Subcutaneous abdominal adipose tissue (tissue), 5 donors: ENCODE results near the gene ANKRD29.

ENCODE experiments used
- H3K27ac ChIP-seq: one replicate; pipeline ENCODE4 v1.7.0; 2013; ENCODE audit warnings: low read depth, mild to moderate bottlenecking, inconsistent platforms, low read length, moderate library complexity
- H3K27me3 ChIP-seq, 5 donors: one replicate each; pipeline ENCODE4 v1.7.0; 2013; ENCODE audit warnings: low read length in 5 of 5, inconsistent platforms in 1 of 5; ENCODE audit not compliant: control insufficient read depth in 5 of 5, insufficient read depth in 4 of 5
- H3K36me3 ChIP-seq, 5 donors: one replicate each; pipeline ENCODE4 v1.7.0; 2013; ENCODE audit warnings: low read length in 5 of 5; ENCODE audit not compliant: control insufficient read depth in 5 of 5, insufficient read depth in 5 of 5
- H3K4me1 ChIP-seq, 5 donors: one replicate each; pipeline ENCODE4 v1.7.0; 2013; ENCODE audit warnings: low read length in 5 of 5, mild to moderate bottlenecking in 3 of 5, moderate library complexity in 1 of 5; ENCODE audit not compliant: control insufficient read depth in 5 of 5, insufficient read depth in 5 of 5
- H3K4me3 ChIP-seq, 5 donors: one replicate each; pipeline ENCODE4 v1.7.0; 2013; ENCODE audit warnings: low read length in 5 of 5, low read depth in 1 of 5
- H3K9ac ChIP-seq, 5 donors: one replicate each; pipeline ENCODE4 v1.7.0; 2013; ENCODE audit warnings: low read length in 5 of 5, mild to moderate bottlenecking in 4 of 5, moderate library complexity in 3 of 5
- H3K9me3 ChIP-seq, 5 donors: one replicate each; pipeline ENCODE4 v1.7.0; 2013; ENCODE audit warnings: low read length in 5 of 5; ENCODE audit not compliant: control insufficient read depth in 5 of 5
- donor health status: healthy.
- donor health status: healthy.
- donor health status: healthy.
- donor health status: healthy.
- donor health status: healthy.

Gene ANKRD29

GRCh38 chr18:23553887-23554286 lies 108.8 kb downstream of the ANKRD29 start:
- no peak overlapping the region for H3K4me3 ChIP-seq
- no peak overlapping the region for H3K9ac ChIP-seq
- peaks cover 0 to 17% (median 13%) of the 10 kb centered on the region in 5 donors for H3K4me1 ChIP-seq
- peak overlapping the region; percentile 20 for H3K27ac ChIP-seq
- peaks cover 22 to 89% (median 68%) of the 10 kb centered on the region in 5 donors for H3K36me3 ChIP-seq
- H3K9me3 ChIP-seq, result no peaks in the 10 kb centered on the region
- H3K27me3 ChIP-seq, result no peaks in the 10 kb centered on the region

GRCh38 chr18:23552505-23552904 lies 110.2 kb downstream of the ANKRD29 start:
- peaks cover 14 to 86% (median 69%) of the 10 kb centered on the region in 5 donors for H3K36me3 ChIP-seq
- no peak overlapping the region for H3K9ac ChIP-seq
- H3K9me3 ChIP-seq, result no peaks in the 10 kb centered on the region
- H3K4me3 ChIP-seq, result no peak overlapping the region
- peaks cover 0 to 17% (median 13%) of the 10 kb centered on the region in 5 donors for H3K4me1 ChIP-seq
- H3K27ac ChIP-seq, result peak overlapping the region; percentile 20
- no peaks in the 10 kb centered on the region for H3K27me3 ChIP-seq

- H3K9ac ChIP-seq, result no peak overlapping the region
- H3K36me3 ChIP-seq, result peaks cover 13 to 86% (median 73%) of the 10 kb centered on the region in 5 donors
Measured at GRCh38 chr18:23551978-23552377, 110.7 kb downstream of the ANKRD29 start.

GRCh38 chr18:23550898-23551297 lies 111.8 kb downstream of the ANKRD29 start:
- peaks cover 0 to 17% (median 13%) of the 10 kb centered on the region in 5 donors for H3K4me1 ChIP-seq
- no peaks in the 10 kb centered on the region for H3K27me3 ChIP-seq
- H3K36me3 ChIP-seq, result peaks cover 16 to 83% (median 69%) of the 10 kb centered on the region in 5 donors
- H3K9ac ChIP-seq, result no peak overlapping the region
- no peaks in the 10 kb centered on the region for H3K9me3 ChIP-seq
- H3K27ac ChIP-seq, result no peak overlapping the region
- H3K4me3 ChIP-seq, result no peak overlapping the region

More at GRCh38 chr18:23551978-23552377, 110.7 kb downstream of the ANKRD29 start:
- Histone ChIP-seq H3K9me3 (no peaks in the 10 kb centered on the region), H3K27me3 (no peaks in the 10 kb centered on the region), H3K27ac (no peak overlapping the region), H3K4me3 (no peak overlapping the region), H3K4me1 (peaks cover 0 to 17% (median 13%) of the 10 kb centered on the region in 5 donors)
